GM18511 (cell line): ENCODE measurements around the gene CGNL1.

Experiments
- ATAC-seq: cut with Tn5 transposase; IDR thresholded peaks from one replicate; pipeline ENCODE4 v1.9.1; 2021; ENCODE audit warnings: mild to moderate bottlenecking, moderate library complexity; ENCODE audit not compliant: unreplicated experiment

The CGNL1 gene

GRCh38 chr15:57542505-57542817 lies 166.2 kb downstream of the CGNL1 start:
- ATAC-seq = no peak

DNA sequence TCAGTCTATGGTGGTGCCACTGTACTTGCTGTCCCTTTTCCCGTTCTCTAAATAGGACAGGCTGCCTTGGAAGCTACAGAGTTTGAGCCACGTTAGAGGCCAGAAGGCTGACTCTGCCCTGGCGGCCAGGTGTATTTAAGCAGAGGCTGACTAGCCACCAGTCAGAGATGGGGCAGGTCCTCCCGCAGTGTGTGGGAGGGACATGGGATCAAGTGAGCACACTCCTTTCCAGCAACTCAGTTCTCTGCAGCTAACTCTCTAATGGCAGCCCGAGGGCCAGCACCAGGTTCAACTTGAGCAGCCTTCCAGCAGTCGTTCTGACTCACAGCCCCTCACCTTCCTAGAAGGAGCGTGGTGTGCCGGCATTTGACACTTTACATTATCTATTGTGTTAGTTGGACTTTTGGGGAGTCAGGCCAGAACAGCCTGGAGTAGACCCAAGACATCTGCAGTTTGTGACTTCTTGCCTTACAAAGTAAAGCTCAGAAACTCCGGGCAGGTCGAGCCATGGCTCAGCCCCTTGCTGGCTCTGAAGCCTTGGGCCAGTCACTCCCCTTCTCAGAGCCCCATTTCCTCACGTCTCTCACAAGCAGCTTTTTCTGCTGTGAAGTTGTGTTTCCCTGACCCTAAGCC lies 168.7 kb downstream of the CGNL1 start:
- no peak for ATAC-seq

- no peak for ATAC-seq
These were observed 169.7 kb downstream of the CGNL1 start for GRCh38 chr15:57545995-57546394.

GRCh38 chr15:57547243-57547755 lies 171.0 kb downstream of the CGNL1 start:
- ATAC-seq = no peak

- ATAC-seq = no peak
These were observed 172.0 kb downstream of the CGNL1 start for GRCh38 chr15:57548351-57548750.

DNA sequence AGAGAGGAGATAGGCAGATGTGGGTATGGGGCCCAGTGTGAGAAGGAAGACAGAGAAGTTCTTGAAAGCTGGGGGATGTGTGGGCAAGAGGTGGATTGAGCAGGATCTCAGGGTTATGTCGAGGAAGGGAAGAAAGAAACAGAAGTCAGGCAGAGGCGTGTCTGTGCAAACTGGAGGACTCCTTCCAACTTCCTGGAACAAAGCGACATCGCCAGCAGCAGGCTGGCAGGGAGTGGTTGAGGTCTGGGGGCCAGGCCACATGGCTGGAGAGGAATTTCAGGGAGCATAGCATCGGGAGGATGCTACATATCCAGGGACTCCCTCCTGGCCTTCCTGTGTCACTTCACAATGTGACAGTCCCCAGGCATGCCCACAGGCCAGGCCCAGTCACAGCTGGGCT lies 172.5 kb downstream of the CGNL1 start:
- no peak for ATAC-seq

- no peak for ATAC-seq
These were observed 173.6 kb downstream of the CGNL1 start for GRCh38 chr15:57549935-57550334.

DNA sequence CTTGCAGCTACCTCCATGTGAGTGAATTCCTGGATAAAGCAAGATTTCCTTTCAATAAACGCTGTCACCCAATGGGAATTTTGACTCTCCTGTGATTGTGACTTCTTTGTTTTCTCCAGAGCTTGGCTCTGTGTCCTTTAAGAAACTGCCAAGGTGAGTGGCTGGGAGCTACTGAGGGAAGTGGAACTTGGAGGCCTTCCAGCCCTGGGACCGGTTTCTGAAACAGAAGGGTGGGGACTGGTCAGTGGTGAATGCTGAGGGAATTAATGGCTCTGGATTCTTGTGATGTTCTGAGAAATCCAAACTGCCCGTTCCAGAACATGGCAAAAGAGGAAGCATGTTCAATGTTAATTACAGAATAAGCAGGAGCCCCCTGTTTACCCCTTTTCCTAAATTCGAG lies 174.3 kb downstream of the CGNL1 start:
- ATAC-seq = no peak

DNA sequence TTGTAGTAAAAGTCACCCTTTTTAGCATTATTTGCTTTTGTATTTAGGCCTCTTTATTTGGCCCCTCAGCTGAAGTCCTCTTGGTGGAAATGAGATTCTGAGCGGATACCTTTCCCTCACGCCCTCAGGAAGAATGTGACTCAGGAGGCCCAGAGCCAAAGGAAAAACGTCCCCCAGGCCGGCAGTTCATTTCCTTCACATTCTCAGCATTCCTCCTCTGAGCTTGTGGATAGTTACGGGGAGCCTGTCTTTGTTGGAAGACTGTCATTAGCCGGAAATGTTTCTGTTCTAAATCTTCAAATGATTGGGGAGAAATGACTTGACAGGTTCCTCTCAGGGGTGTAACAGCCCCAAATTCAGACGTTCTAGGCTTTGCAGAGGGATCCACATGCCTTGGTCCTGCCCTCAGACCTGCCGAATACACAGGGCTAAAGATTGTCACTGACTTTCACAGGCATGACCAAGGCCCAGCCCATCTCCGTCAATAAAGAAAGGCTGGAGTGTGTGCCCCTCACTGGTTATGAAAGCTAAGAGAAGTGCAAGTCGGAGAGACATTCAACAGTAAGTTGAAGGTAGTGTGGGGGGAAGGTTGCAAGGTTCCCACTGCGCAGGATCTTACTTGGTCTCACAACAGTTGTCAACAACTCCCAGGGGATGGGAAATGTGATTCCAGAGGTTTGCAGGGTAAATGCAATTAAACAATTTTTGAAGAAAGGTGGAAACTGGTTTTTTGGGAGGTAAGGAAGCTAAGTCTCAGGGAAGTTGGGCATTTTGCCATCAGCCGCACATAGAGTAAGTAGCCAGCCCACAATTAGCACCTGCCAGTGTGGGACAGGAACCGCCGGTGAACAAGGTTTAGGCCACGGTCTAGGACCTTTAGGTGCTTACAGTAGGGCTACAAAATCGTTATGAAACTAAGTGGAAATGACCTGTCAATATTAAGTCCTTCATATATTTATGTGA lies 175.7 kb downstream of the CGNL1 start:
- ATAC-seq = no peak

- no peak for ATAC-seq
These were observed 176.5 kb downstream of the CGNL1 start for GRCh38 chr15:57552678-57553334.

GRCh38 chr15:57553526-57553925 lies 177.2 kb downstream of the CGNL1 start:
- no peak for ATAC-seq

- ATAC-seq = no peak
These were observed 177.9 kb downstream of the CGNL1 start for GRCh38 chr15:57554063-57554811.

DNA sequence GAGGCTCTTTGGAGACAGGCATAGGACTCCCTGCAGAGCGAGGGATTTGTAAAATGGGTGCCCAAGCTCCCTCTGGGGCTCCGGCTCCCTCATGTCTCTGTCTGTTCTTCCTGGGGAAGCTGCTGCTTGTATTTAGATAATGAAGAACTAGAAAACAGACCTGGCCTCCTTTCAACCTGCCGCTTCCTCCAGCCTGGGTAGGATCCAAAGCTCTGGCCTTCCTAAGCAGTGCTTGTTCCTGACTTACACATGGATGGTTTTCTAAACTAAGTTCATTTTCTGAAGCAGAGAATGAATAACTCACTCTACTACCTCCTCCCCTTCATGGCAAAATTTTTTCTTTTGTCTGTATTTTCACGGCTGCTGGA lies 178.5 kb downstream of the CGNL1 start:
- ATAC-seq = no peak

GRCh38 chr15:57555270-57555669 lies 179.0 kb downstream of the CGNL1 start:
- no peak for ATAC-seq

DNA sequence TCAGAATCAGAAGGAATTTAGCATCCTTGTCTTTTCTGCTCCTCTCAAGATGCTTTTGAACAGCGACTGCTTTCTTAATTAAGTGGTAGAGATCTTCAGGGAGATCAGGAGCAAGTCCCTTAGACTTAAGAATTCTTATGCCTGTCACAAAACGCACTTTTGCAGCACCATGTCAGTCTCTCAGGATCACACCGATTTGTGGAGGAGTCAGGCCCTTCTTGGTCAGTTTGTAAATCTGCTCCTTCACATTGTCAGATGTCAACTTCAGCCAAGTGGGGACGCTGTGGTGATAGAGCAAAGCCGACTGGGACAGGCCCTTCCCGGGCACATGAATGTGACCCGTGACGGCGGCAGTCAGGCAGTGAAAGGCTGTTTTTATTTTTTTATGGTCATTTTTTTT lies 179.7 kb downstream of the CGNL1 start:
- no peak for ATAC-seq

GRCh38 chr15:57557267-57557666 lies 181.0 kb downstream of the CGNL1 start:
- no peak for ATAC-seq

- no peak for ATAC-seq
These were observed 181.5 kb downstream of the CGNL1 start for GRCh38 chr15:57557810-57558209.

DNA sequence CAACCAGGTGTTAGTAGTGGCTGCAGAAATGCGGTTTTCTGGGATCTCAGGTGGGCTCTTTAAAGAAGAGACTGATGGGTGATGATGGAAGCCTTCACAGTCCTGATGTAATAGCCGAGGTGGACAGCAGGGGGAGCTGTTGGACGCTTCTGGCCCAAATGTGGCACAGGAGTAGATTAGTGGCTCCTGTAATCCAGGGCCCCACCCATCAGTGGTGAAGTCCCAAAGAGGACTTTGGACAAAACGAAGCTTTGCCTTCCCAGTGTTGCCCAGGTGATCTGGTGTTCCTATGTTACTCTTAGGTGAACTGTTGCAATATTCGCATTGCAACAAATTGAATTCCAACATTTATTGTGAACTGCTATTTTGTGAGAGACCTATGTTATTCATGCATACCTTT lies 183.6 kb downstream of the CGNL1 start:
- ATAC-seq = no peak

DNA sequence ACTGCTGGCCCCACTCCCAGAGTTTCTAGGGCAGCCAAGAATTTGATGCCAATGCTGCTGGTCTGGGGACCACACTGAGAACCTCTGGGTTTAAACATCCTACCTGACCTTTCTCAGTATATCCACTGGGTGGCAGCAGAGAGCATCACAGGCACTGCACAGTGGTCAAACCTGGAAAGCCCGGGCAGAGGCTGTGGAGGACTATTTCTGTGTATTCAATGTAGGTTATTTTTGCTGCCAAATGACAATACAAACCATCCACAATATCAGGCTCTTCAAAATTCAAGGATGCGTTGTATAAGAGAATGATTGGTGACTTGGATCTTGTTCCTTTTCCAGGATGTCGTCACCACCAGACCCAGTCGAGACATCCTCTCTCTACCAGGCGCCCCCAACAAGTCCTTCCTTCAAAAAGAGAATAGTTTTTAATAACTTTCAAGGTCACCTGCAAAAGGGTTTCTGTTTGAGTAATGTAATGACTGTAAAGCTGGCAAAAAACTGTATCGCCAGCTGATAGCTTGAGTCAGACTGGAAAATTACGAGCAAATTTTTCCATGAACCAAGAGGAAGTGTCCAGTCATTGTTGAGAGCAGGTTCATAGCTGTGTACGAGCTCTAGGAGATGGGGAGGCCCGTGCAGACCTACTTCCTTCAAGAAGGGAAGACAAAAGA lies 184.9 kb downstream of the CGNL1 start:
- ATAC-seq = peak; percentile 85

DNA sequence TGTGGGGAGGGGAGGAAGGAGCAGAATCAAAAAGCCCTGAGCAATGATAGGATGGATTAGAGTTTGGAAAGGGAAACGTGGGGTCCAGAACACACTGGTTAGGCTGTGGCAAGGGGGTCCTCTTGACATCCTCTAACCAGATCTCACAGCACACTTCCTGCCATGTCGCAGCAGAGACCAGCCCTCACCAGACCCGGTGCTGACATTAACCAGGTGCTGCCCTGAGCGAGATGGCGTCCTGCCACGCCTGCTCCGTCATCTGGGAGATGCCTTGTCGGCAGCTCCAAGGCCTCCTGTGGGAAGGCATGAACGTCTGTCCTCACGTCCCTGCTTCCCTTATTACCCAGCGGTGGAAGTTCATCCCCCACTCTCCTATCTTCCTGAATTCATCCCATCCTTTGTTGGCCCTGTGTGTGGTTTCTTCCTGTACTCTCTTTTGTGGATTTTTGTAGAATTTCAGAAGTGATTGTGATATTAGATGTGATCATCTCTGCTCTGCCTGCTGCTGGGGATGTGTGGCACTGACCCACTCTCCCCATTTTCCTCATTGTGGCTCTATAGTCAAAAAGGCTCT lies 186.0 kb downstream of the CGNL1 start:
- ATAC-seq = no peak
